Esophagus squamous epithelium (tissue), 5 donors: ENCODE data around the gene ABCF1. TPM values are rescaled to one million over a fixed set of nuclear protein-coding genes. Genes with fewer than 3 reads are reported as not detected.

ENCODE experiments used
- DNase-seq: peaks from one replicate; lab custom pipeline; 2025; lab: John Stamatoyannopoulos, UW
- H3K27ac ChIP-seq, 4 donors: fragments of 200-600 bp; sonication (generic); one replicate each; pipeline ENCODE4 v1.5.1; 2016 to 2019; ENCODE audit warnings: mild to moderate bottlenecking in 1 of 4
- H3K27me3 ChIP-seq, 4 donors: fragments of 200-600 bp; sonication (generic); 1 replicate in 3 of 4; 2 replicates in 1 of 4; pipeline versions ENCODE4 v1.5.1 to v1.6.0; 2017 to 2021; ENCODE audit warnings: antibody characterized with exemption in 1 of 4
- H3K36me3 ChIP-seq, 3 donors: fragments of 200-600 bp; sonication (generic); one replicate each; pipeline ENCODE4 v1.5.1; 2016 to 2019
- H3K4me1 ChIP-seq, 3 donors: fragments of 200-600 bp; sonication (generic); one replicate each; pipeline ENCODE4 v1.5.1; 2017 to 2019
- H3K4me3 ChIP-seq, 4 donors: fragments of 200-600 bp; sonication (generic); 1 replicate in 3 of 4; 2 replicates in 1 of 4; pipeline ENCODE4 v1.5.1; 2016 to 2019; ENCODE audit warnings: mild to moderate bottlenecking in 2 of 4, moderate library complexity in 1 of 4
- H3K9me3 ChIP-seq, 3 donors: fragments of 200-600 bp; sonication (generic); one replicate each; pipeline ENCODE4 v1.5.1; 2016 to 2019
- CTCF ChIP-seq, 6 experiments: fragments of 450-650 bp in 4 of 6; fragments of 200-600 bp in 2 of 6; sonication (generic) in 2 of 6; IDR thresholded peaks; one replicate each; pipeline ENCODE4 v1.5.1; 2016 to 2019; ENCODE audit warnings: antibody characterized with exemption in 6 of 6, mild to moderate bottlenecking in 4 of 6, moderate library complexity in 4 of 6
- POLR2A ChIP-seq, 4 donors: fragments of 450-650 bp; IDR thresholded peaks; one replicate each; pipeline ENCODE4 v1.6.1; 2017; ENCODE audit warnings: antibody characterized with exemption in 4 of 4, mild to moderate bottlenecking in 4 of 4, moderate library complexity in 3 of 4
- WGBS, 2 donors: methylation state at CpG; one replicate each; pipeline ENCODE4 v1.1.5; 2018; 5-methylcytosine and 5-hydroxymethylcytosine counted together
- intact Hi-C: fragments of 100-400 bp; cut with DNase I; formaldehyde crosslinking; loops from one replicate; pipeline ENCODE4 v1.15.0; 2022
- total RNA-seq, 4 donors: library from RNA; depleted of rRNA; stranded (reverse); fragments of >200 nt; gene quantifications; one replicate each; pipeline ENCODE4 v1.1.0, GENCODE V29; 2016
- donor health status: DM: yes; HTN: yes; CAD: no.

The ABCF1 gene
- total RNA-seq, 4 donors from 2014 or later = 31.0 to 42.3 (median 36.0) TPM

- Histone ChIP-seq H3K9me3 (no peaks in the 10 kb centered on the region), H3K27me3 (no peaks in the 10 kb centered on the region), H3K27ac (peak overlapping the region; percentile 96 to 100 (median 99)), H3K36me3 (peaks cover 10 to 36% (median 14%) of the 10 kb centered on the region in 3 donors), H3K4me3 (peak overlapping the region; percentile 54 to 100 (median 92)), H3K4me1 (peaks cover 7 to 33% (median 20%) of the 10 kb centered on the region in 3 donors)
- DNase-seq = no peak
- TF ChIP-seq POLR2A (IDR thresholded peaks at IDR 0.05) (no peak), CTCF (IDR thresholded peaks at IDR 0.05) (no peak)
- intact Hi-C loops = no loop called here
- 2 to 4% methylated on average over 6 of the region's 6 CpGs for WGBS, 2 donors
These were observed 13.6 kb upstream of the ABCF1 start for GRCh38 chr6:30557683-30557981.

- Histone ChIP-seq H3K27me3 (no peaks in the 10 kb centered on the region), H3K4me3 (no peak overlapping the region), H3K36me3 (peaks cover 0 to 24% (median 7%) of the 10 kb centered on the region in 3 donors), H3K9me3 (no peaks in the 10 kb centered on the region), H3K27ac (no peak overlapping the region), H3K4me1 (peaks cover 0 to 17% (median 10%) of the 10 kb centered on the region in 3 donors)
- intact Hi-C loops = no loop called here
- TF ChIP-seq CTCF (IDR thresholded peaks at IDR 0.05) (no peak), POLR2A (IDR thresholded peaks at IDR 0.05) (no peak)
- 87 to 92% methylated on average over 3 of the region's 3 CpGs for WGBS, 2 donors
- no peak for DNase-seq
These were observed 10.3 kb upstream of the ABCF1 start for GRCh38 chr6:30560930-30561329.

- 91 to 94% methylated on average over 14 of the region's 14 CpGs for WGBS, 2 donors
These were observed 8.5 kb upstream of the ABCF1 start for GRCh38 chr6:30562470-30563425.

GRCh38 chr6:30564114-30564513, 7.1 kb upstream of the ABCF1 start:
- Histone ChIP-seq H3K4me3 (no peak overlapping the region), H3K9me3 (no peaks in the 10 kb centered on the region), H3K36me3 (peaks cover 0 to 24% (median 7%) of the 10 kb centered on the region in 3 donors), H3K4me1 (peaks cover 0 to 13% (median 0%) of the 10 kb centered on the region in 3 donors), H3K27me3 (no peaks in the 10 kb centered on the region), H3K27ac (no peak overlapping the region)
- TF ChIP-seq POLR2A (IDR thresholded peaks at IDR 0.05) = no peak
- no peak for TF ChIP-seq CTCF (IDR thresholded peaks at IDR 0.05)
- no peak for DNase-seq
- intact Hi-C loops = no loop called here
- 97 to 100% methylated on average over 1 of the region's 1 CpG for WGBS, 2 donors

More at GRCh38 chr6:30562470-30563425, 8.5 kb upstream of the ABCF1 start:
- Histone ChIP-seq H3K4me3 (no peak overlapping the region), H3K36me3 (peaks cover 0 to 24% (median 7%) of the 10 kb centered on the region in 3 donors), H3K4me1 (peaks cover 0 to 15% (median 7%) of the 10 kb centered on the region in 3 donors), H3K27ac (no peak overlapping the region), H3K9me3 (no peaks in the 10 kb centered on the region), H3K27me3 (no peaks in the 10 kb centered on the region)
- no peak for TF ChIP-seq POLR2A (IDR thresholded peaks at IDR 0.05)
- TF ChIP-seq CTCF (IDR thresholded peaks at IDR 0.05) = no peak
- intact Hi-C loops = no loop called here
- no peak for DNase-seq

- H3K9me3 ChIP-seq = no peaks in the 10 kb centered on the region
- intact Hi-C loops = no loop called here
- peaks cover 0 to 24% (median 7%) of the 10 kb centered on the region in 3 donors for H3K36me3 ChIP-seq
- TF ChIP-seq CTCF (IDR thresholded peaks at IDR 0.05) (no peak), POLR2A (IDR thresholded peaks at IDR 0.05) (no peak)
- no peaks in the 10 kb centered on the region for H3K27me3 ChIP-seq
- no peak overlapping the region for H3K27ac ChIP-seq
- peaks cover 3 to 27% (median 6%) of the 10 kb centered on the region in 3 donors for H3K4me1 ChIP-seq
- H3K4me3 ChIP-seq = no peak overlapping the region
- no peak for DNase-seq
These were observed 5.5 kb upstream of the ABCF1 start for GRCh38 chr6:30565772-30566171.
